HL-60/S4 (cell line): ENCODE results near the gene USH2A.

ENCODE experiments used
- in situ Hi-C: fragments of 300-500 bp; cut with MboI; formaldehyde crosslinking; loops from 2 replicates; pipeline ENCODE4 v1.14.3; 2022; ENCODE audit warnings: low sequenced_read_pairs

Gene USH2A

GRCh38 chr1:215617979-215618378 lies 805.3 kb downstream of the USH2A start:
- in situ Hi-C loops: no loop called here

GRCh38 chr1:215612391-215612790 lies 810.9 kb downstream of the USH2A start:
- in situ Hi-C loops: no loop called here

GRCh38 chr1:215608646-215609045 lies 814.6 kb downstream of the USH2A start:
- in situ Hi-C loops: no loop called here

GRCh38 chr1:215607412-215607811 lies 815.8 kb downstream of the USH2A start:
- in situ Hi-C loops: no loop called here

- in situ Hi-C loops: no loop called here
Observed at GRCh38 chr1:215606564-215607168, 816.6 kb downstream of the USH2A start.

GRCh38 chr1:215606036-215606435 lies 817.2 kb downstream of the USH2A start:
- in situ Hi-C loops: no loop called here

GRCh38 chr1:215605011-215605621 lies 818.1 kb downstream of the USH2A start:
- in situ Hi-C loops: no loop called here

- in situ Hi-C loops: no loop called here
Observed at GRCh38 chr1:215603319-215603718, 819.9 kb downstream of the USH2A start.

- in situ Hi-C loops: no loop called here
Observed at GRCh38 chr1:215601276-215601675, 822.0 kb downstream of the USH2A start.

GRCh38 chr1:215600867-215601266 lies 822.4 kb downstream of the USH2A start:
- in situ Hi-C loops: no loop called here

- in situ Hi-C loops: no loop called here
Observed at GRCh38 chr1:215600258-215600792, 822.9 kb downstream of the USH2A start.

- in situ Hi-C loops: no loop called here
Observed at GRCh38 chr1:215599418-215600074, 823.7 kb downstream of the USH2A start.

GRCh38 chr1:215597961-215598360 lies 825.3 kb downstream of the USH2A start:
- in situ Hi-C loops: no loop called here

- in situ Hi-C loops: no loop called here
Observed at GRCh38 chr1:215595231-215595630, 828.0 kb downstream of the USH2A start.

- in situ Hi-C loops: no loop called here
Observed at GRCh38 chr1:215594640-215595039, 828.6 kb downstream of the USH2A start.

- in situ Hi-C loops: no loop called here
Observed at GRCh38 chr1:215590779-215591491, 832.3 kb downstream of the USH2A start.

- in situ Hi-C loops: no loop called here
Observed at GRCh38 chr1:215589650-215590435, 833.4 kb downstream of the USH2A start.

- in situ Hi-C loops: no loop called here
Observed at GRCh38 chr1:215584389-215584788, 838.9 kb downstream of the USH2A start.

- in situ Hi-C loops: no loop called here
Observed at GRCh38 chr1:215583185-215583749, 840.0 kb downstream of the USH2A start.

- in situ Hi-C loops: no loop called here
Observed at GRCh38 chr1:215581896-215582295, 841.4 kb downstream of the USH2A start.
